GM21367 (cell line): ENCODE measurements around the gene CFAP45.
"Not testable (repeated sequence)": the region's sequence is repeated elsewhere in the genome, so short reads cannot be mapped to it uniquely, and the experiment has no call there.

Experiments used
- ATAC-seq: cut with Tn5 transposase; IDR thresholded peaks from one replicate; pipeline ENCODE4 v1.9.1; 2021; ENCODE audit not compliant: unreplicated experiment

Gene CFAP45

GRCh38 chr1:159913451-159914192, 13.7 kb upstream of the CFAP45 start:
- no peak for ATAC-seq

GRCh38 chr1:159911326-159912070, 11.5 kb upstream of the CFAP45 start:
- ATAC-seq: no peak

DNA sequence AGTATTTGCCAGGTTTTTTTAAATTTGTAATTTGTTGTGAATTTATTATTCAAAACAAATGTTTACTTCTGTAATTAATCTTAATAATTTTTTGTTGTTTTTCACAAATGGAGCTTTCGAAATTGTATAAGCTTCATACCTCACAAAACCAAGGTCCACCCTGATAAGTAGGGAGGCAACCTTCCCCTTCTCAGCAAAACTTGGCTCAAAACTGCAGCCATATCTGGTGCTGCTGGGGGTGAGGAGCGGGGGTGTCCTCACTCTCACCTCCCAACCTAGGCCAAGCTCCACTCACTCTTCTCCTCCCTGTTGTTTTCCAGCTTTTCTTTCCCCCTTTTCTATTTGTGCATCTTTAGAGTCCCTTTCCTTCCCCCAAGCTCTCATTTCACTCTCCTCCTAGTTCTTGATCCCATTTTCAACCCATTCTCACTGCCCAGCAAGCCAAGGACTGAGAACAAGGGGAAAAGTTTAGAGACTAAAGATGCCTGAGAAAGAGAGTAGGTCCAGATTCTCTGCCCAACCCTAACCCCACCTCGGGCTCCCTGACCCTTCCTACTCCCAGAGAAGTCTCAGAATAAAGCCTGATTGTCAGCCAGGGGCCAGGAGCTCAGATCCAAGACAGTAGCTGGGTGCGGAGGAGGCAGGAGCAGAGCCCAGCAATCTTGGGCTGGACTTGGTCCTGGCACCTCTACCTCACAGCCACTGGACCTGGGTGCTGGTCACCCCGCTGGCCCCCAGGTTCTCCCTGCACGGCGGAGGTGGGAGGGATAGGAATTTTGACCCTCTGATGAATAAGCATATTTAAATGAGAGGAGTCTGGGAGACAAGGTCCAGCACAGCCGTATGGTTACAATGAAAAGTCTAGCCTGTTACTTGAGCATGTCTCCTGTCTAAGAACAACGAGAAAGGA, 8.3 kb upstream of the CFAP45 start:
- ATAC-seq: no peak

GRCh38 chr1:159906960-159907359, 7.0 kb upstream of the CFAP45 start:
- no peak for ATAC-seq

- not testable (repeated sequence) for ATAC-seq
These were observed 4.1 kb upstream of the CFAP45 start for GRCh38 chr1:159904036-159904435.

DNA sequence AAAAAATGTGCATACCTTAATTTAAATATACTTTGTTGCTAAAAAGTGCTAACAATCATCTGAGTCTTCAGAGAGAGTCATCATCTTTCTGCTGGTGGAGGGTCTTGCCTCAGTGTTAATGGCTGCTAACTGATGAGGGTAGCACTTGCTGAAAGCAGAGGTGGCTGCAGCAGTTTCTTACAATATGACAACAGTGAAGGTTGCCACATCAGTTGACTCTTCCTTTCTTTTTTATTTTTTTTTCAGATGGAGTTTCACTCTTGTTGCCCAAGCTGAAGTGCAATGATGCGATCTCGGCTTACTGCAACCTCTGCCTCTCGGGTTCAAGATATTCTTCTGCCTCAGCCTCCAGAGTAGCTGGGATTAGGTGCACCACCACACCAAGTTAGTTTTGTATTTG, 2.6 kb upstream of the CFAP45 start:
- no peak for ATAC-seq

GRCh38 chr1:159900755-159901360, 893 bp upstream of the CFAP45 start:
- no peak for ATAC-seq

GRCh38 chr1:159899634-159900033, 331 bp downstream of the CFAP45 start:
- ATAC-seq: not testable (repeated sequence)

DNA sequence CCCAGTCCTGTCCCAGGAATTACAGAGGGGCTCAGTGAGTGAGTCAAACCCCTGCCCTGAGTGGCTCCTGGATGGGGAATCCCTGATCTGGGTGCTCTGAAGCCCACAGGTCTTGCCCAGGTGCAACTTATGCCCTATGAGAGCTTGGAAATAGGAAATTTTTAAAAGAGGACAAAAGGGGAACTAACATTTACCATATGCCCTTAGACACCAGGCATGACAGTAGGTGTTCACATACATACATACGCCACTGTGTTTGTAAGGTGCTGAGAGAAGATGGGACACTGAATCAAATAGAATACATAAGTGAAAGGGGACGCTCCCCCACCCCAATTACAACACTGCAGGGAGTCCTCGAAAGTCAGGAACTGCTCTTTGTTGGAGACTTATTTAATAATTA, 1.4 kb downstream of the CFAP45 start:
- no peak for ATAC-seq

- no peak for ATAC-seq
These were observed 2.0 kb downstream of the CFAP45 start for GRCh38 chr1:159897962-159898361.

- ATAC-seq: no peak
These were observed 3.4 kb downstream of the CFAP45 start for GRCh38 chr1:159896546-159896930.

DNA sequence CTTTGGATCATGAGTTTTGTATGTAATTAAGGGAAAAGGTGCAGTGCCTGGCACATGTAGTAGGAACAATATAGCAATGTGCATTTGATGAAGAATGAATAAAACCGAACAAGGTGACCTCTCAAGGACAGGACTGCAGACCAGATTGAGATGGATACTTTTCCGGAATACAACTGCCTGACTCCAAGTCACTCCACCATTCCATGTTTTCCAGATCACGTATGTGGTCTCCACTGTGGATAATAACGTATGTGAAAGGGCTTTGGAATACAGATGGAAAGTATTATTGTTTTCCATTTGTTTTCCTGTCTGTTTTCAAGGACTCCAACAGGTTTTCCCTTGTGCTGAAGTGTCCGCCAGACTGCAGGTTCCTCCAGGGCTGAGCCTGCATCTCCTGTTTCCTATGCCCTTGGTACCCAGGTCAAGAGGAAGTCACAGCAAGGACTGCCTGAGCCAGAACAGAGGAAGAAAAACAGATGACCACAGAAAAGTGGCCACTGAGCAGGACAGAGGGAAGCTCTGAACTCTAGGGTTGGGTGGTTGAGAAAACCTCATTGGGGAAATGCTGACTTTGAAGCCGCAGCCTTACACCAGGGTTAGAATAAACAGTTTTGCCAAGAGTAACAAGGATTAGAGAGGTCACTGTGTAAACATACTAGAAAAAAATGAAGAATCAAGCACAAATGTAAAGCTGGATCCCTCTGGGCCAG, 4.0 kb downstream of the CFAP45 start:
- no peak for ATAC-seq

- ATAC-seq: no peak
These were observed 4.7 kb downstream of the CFAP45 start for GRCh38 chr1:159895286-159895685.

GRCh38 chr1:159892944-159893343, 7.0 kb downstream of the CFAP45 start:
- no peak for ATAC-seq

DNA sequence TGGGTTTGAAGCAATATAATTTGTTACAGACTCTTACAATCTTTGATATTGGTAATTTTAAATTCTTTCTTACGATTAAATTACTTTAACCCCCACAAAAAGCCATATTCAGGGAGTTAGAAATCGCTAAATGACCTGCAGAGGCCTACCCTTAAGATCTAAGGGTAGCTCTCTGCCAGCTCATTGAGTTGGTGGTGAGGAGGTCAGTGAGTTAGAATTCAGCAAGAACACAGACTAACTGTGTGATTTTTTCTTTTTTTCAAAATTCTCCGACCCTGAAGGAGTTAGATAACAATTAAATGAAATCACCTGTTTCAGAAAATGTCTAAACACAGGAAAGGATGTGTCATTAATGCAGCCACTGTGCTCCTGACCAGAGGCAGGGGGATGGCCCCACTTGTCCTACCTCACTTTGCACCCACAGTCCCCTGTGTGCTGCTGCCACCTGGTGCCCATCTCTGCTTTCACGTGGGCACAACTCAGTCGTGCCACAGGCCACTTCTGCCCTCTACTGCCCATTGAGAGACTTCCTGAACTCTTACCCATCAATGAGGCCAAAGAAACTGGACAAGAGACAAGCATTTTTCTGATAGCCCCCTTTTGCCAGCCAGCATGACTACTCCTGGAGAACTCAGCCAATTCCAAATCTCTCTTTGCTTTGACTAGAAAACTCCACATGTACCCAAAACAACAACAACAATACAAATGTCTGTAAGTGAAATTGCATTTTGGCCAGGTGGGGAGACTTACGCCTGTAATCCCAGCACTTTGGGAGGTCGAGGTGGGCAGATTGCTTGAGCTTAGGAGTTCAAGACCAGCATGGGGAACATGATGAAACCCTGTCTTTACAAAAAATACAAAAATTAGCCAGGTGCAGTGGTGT, 8.4 kb downstream of the CFAP45 start:
- peak; percentile 79 for ATAC-seq

- ATAC-seq: no peak
These were observed 9.6 kb downstream of the CFAP45 start for GRCh38 chr1:159890390-159890789.

DNA sequence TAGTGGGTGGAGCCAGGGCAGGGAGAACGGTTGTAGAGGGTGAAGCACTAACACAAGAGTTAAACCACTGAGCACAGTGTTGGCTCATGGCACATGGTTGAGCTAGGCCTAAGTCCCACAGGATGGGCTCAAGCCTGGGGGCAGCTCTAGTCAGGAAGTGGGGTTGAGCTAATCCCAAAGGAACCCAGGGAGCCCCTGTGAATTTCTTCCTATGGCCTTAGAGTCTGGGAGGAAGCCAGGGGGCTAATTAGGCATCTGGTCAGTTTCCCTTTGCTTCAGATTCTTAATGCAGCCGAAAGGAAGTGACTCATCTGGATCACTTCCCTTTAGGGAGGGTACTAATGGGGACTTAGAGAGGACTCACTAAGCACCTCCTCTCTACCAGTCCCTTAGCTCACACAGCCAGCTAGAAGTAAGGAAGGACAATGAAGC, 10.1 kb downstream of the CFAP45 start:
- ATAC-seq: peak; percentile 93

DNA sequence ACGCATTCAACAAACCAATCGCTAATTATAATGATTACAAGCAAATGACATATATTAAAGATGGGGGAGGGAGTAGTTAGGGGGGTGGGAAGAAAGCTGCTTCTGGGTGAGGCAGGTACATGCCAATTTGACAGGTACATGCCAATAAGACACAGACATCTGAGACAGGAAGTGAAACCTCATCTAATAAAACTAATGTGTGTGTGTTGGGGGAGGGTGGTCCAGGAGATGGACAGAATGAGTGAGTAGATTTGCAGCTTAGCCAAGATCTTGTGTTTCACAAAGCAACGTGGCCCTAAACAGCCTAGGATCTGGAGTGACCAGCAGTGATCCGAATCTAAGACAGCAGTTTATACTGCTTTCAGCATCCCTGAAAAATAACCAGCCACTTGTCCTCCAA, 10.8 kb downstream of the CFAP45 start:
- ATAC-seq: no peak

GRCh38 chr1:159884296-159884695, 15.7 kb downstream of the CFAP45 start:
- ATAC-seq: no peak
